ENCODE results near the gene CXCR4. TPM values are rescaled to one million over a fixed set of nuclear protein-coding genes. Genes with fewer than 3 reads are reported as not detected.

Gene CXCR4
- total and polyA plus RNA-seq, 2 experiments from 2014 or later, result 1.1 to 2.4 TPM

GRCh38 chr2:136151021-136151971 is 33.3 kb upstream of the CXCR4 start:
- H3K4me3 ChIP-seq, result no peak overlapping the region
- DNase-seq (ENCODE audit: low read depth in 1 of 2, low spot score in 1 of 2), result no peak
- no peak overlapping the region for H3K27ac ChIP-seq
- no peaks in the 10 kb centered on the region for H3K36me3 ChIP-seq
- no peak for TF ChIP-seq CTCF (IDR thresholded peaks at IDR 0.05; ENCODE audit: low read depth, low read length)
- no peaks in the 10 kb centered on the region for H3K9me3 ChIP-seq (ENCODE audit: low read depth)
- no peaks in the 10 kb centered on the region for H3K4me1 ChIP-seq (ENCODE audit: low read depth)
- no peaks in the 10 kb centered on the region for H3K27me3 ChIP-seq

- H3K4me3 ChIP-seq, result no peak overlapping the region
- no peak for TF ChIP-seq CTCF (IDR thresholded peaks at IDR 0.05; ENCODE audit: low read depth, low read length)
- H3K36me3 ChIP-seq, result no peaks in the 10 kb centered on the region
- no peak for DNase-seq (ENCODE audit: low read depth in 1 of 2, low spot score in 1 of 2)
- no peaks in the 10 kb centered on the region for H3K27me3 ChIP-seq
- no peaks in the 10 kb centered on the region for H3K9me3 ChIP-seq (ENCODE audit: low read depth)
- no peak overlapping the region for H3K27ac ChIP-seq
- H3K4me1 ChIP-seq (ENCODE audit: low read depth), result no peaks in the 10 kb centered on the region
Measured at GRCh38 chr2:136149011-136149410, 31.1 kb upstream of the CXCR4 start.

- TF ChIP-seq CTCF (IDR thresholded peaks at IDR 0.05; ENCODE audit: low read depth, low read length), result no peak
- DNase-seq (ENCODE audit: low read depth in 1 of 2, low spot score in 1 of 2), result no peak
- H3K4me3 ChIP-seq, result no peak overlapping the region
- H3K36me3 ChIP-seq, result no peaks in the 10 kb centered on the region
- H3K4me1 ChIP-seq (ENCODE audit: low read depth), result no peaks in the 10 kb centered on the region
- no peak overlapping the region for H3K27ac ChIP-seq
- H3K9me3 ChIP-seq (ENCODE audit: low read depth), result no peaks in the 10 kb centered on the region
- no peaks in the 10 kb centered on the region for H3K27me3 ChIP-seq
Measured at GRCh38 chr2:136146564-136146963, 28.6 kb upstream of the CXCR4 start.

- H3K27ac ChIP-seq, result no peak overlapping the region
- TF ChIP-seq CTCF (IDR thresholded peaks at IDR 0.05; ENCODE audit: low read depth, low read length), result no peak
- no peaks in the 10 kb centered on the region for H3K9me3 ChIP-seq (ENCODE audit: low read depth)
- DNase-seq (ENCODE audit: low read depth in 1 of 2, low spot score in 1 of 2), result no peak
- no peaks in the 10 kb centered on the region for H3K36me3 ChIP-seq
- H3K4me3 ChIP-seq, result no peak overlapping the region
- no peaks in the 10 kb centered on the region for H3K4me1 ChIP-seq (ENCODE audit: low read depth)
- no peaks in the 10 kb centered on the region for H3K27me3 ChIP-seq
Measured at GRCh38 chr2:136143603-136144451, 25.9 kb upstream of the CXCR4 start.

GRCh38 chr2:136141510-136142149 is 23.7 kb upstream of the CXCR4 start:
- no peaks in the 10 kb centered on the region for H3K4me1 ChIP-seq (ENCODE audit: low read depth)
- no peaks in the 10 kb centered on the region for H3K27me3 ChIP-seq
- H3K9me3 ChIP-seq (ENCODE audit: low read depth), result no peaks in the 10 kb centered on the region
- no peak overlapping the region for H3K27ac ChIP-seq
- no peak overlapping the region for H3K4me3 ChIP-seq
- no peak for TF ChIP-seq CTCF (IDR thresholded peaks at IDR 0.05; ENCODE audit: low read depth, low read length)
- no peak for DNase-seq (ENCODE audit: low read depth in 1 of 2, low spot score in 1 of 2)
- no peaks in the 10 kb centered on the region for H3K36me3 ChIP-seq
